OCI-LY1 (cell line): ENCODE results near the gene TBC1D3I.
"Not testable (repeated sequence)": the region's sequence is repeated elsewhere in the genome, so short reads cannot be mapped to it uniquely, and the experiment has no call there.

Experiments
- H2AFZ ChIP-seq: fragments of 200-600 bp; sonication (generic), shearing (Covaris generic); 2 replicates; pipeline ENCODE4 v1.6.0; 2014; ENCODE audit warnings: antibody characterized with exemption, mild to moderate bottlenecking, low read length
- H3F3A ChIP-seq: fragments of 200-600 bp; sonication (generic), shearing (Covaris generic); 2 replicates; pipeline ENCODE4 v1.6.0; 2014; ENCODE audit warnings: mild to moderate bottlenecking, antibody characterized with exemption, low read length, moderate library complexity; ENCODE audit not compliant: insufficient read depth
- H3K27ac ChIP-seq: fragments of 200-600 bp; sonication (generic); 2 replicates; pipeline ENCODE4 v1.5.1; 2014; ENCODE audit warnings: low read length, mixed run types, mild to moderate bottlenecking, low read depth; ENCODE audit not compliant: poor library complexity, severe bottlenecking
- H3K27me3 ChIP-seq: fragments of 200-600 bp; sonication (generic); 2 replicates; pipeline ENCODE4 v1.6.0; 2014; ENCODE audit warnings: antibody characterized with exemption, mild to moderate bottlenecking, low read length, moderate library complexity; ENCODE audit not compliant: insufficient read depth
- H3K36me3 ChIP-seq: fragments of 200-600 bp; sonication (generic); 2 replicates; pipeline ENCODE4 v1.6.1; 2014; ENCODE audit warnings: mild to moderate bottlenecking, antibody characterized with exemption, low read length, moderate library complexity, mixed read lengths; ENCODE audit not compliant: insufficient read depth
- H3K4me1 ChIP-seq: fragments of 200-600 bp; sonication (generic); 2 replicates; pipeline ENCODE4 v1.5.1; 2014; ENCODE audit warnings: mild to moderate bottlenecking, low read length, moderate library complexity; ENCODE audit not compliant: insufficient read depth, severe bottlenecking
- H3K4me2 ChIP-seq: fragments of 200-600 bp; sonication (generic), shearing (Covaris generic); 2 replicates; pipeline ENCODE4 v1.6.1; 2014; ENCODE audit warnings: low read length
- H3K4me3 ChIP-seq: fragments of 200-600 bp; sonication (generic); 2 replicates; pipeline ENCODE4 v1.5.1; 2014; ENCODE audit warnings: low read length, low read depth, mild to moderate bottlenecking, mixed read lengths; ENCODE audit not compliant: poor library complexity, severe bottlenecking
- H3K79me2 ChIP-seq: fragments of 200-600 bp; shearing (Covaris generic); 2 replicates; pipeline ENCODE4 v1.6.1; 2016; ENCODE audit warnings: mixed run types, low read length, mixed read lengths; ENCODE audit not compliant: insufficient read depth
- H3K9ac ChIP-seq: fragments of 200-600 bp; sonication (generic), shearing (Covaris generic); 2 replicates; pipeline ENCODE4 v1.6.1; 2014; ENCODE audit warnings: mild to moderate bottlenecking, low read length, mixed read lengths
- H3K9me2 ChIP-seq: fragments of 200-600 bp; sonication (generic), shearing (Covaris generic); 2 replicates; pipeline ENCODE4 v1.6.1; 2014; ENCODE audit warnings: low read depth, mild to moderate bottlenecking, low read length, mixed read lengths
- H3K9me3 ChIP-seq: fragments of 200-600 bp; shearing (Covaris generic); 2 replicates; pipeline ENCODE4 v1.6.1; 2014; ENCODE audit warnings: low read length, mixed read lengths
- H4K20me1 ChIP-seq: fragments of 200-600 bp; sonication (generic), shearing (Covaris generic); 2 replicates; pipeline ENCODE4 v1.6.0; 2016; ENCODE audit warnings: mild to moderate bottlenecking, low read length; ENCODE audit not compliant: insufficient read depth
- EZH2 ChIP-seq: fragments of 200-600 bp; sonication (generic), shearing (Covaris generic); IDR thresholded peaks from 2 replicates; pipeline ENCODE4 v1.8.0; 2017; ENCODE audit warnings: borderline replicate concordance, mixed run types, mild to moderate bottlenecking, antibody characterized with exemption, low read length, moderate library complexity, mixed read lengths
- TF ChIP-seq, protein P1 (sequence below): fragments of 200-600 bp; sonication (generic), shearing (Covaris generic); IDR thresholded peaks from 2 replicates; pipeline ENCODE4 v1.5.1; 2017; ENCODE audit warnings: mild to moderate bottlenecking, antibody characterized with exemption, low read length, moderate library complexity, mixed read lengths

TBC1D3I gene

DNA sequence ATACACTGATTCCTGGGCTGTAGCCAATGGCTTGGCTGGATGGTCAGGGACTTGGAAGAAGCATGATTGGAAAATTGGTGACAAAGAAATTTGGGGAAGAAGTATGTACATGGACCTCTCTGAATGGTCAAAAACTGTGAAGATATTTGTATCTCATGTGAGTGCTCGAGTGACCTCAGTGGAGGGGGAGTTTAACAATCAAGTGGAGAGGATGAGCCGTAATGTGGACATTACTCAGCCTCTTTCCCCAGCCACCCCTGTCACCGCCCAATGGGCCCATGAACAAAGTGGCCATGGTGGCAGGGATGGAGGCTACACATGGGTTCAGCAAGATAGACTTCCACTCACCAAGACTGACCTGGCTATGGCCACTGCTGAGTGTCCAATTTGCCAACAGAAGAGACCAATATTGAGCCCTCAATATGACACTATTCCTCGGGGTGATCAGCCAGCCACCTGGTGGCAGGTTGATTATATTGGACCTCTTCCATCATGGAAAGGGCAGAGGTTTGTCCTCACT lies 42.7 kb downstream of the TBC1D3I start:
- not testable (repeated sequence) for H4K20me1 ChIP-seq, H3K4me1 ChIP-seq, H3K79me2 ChIP-seq, H3K9me3 ChIP-seq, H3F3A ChIP-seq, H3K27me3 ChIP-seq, H2AFZ ChIP-seq, H3K4me3 ChIP-seq, H3K27ac ChIP-seq, H3K9ac ChIP-seq, H3K36me3 ChIP-seq, H3K4me2 ChIP-seq, H3K9me2 ChIP-seq

GRCh38 chr17:36220737-36221580 lies 43.4 kb downstream of the TBC1D3I start:
- not testable (repeated sequence) for H3K36me3 ChIP-seq, H3K4me3 ChIP-seq, H3K79me2 ChIP-seq, H3K4me2 ChIP-seq, H3K27ac ChIP-seq, H3K27me3 ChIP-seq, H4K20me1 ChIP-seq, H3K4me1 ChIP-seq, H2AFZ ChIP-seq, H3F3A ChIP-seq, H3K9ac ChIP-seq, H3K9me3 ChIP-seq, H3K9me2 ChIP-seq

DNA sequence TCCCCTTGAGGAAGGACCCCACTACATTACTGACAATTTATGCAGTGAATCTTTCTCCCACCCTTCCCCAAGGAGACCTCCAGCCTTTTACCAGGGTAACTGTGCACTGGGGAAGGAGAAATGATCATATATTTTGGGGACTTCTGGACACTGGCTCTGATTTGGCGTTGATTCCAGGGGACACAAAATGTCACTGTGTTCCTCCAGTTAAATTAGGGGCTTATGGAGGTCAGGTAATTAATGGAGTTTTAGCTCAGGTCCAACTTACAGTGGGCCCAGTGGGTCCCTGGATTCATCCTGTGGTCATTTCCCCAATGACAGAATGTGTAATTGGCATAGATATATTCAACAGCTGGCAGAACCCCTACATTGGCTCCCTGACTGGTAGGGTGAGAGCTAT lies 44.8 kb downstream of the TBC1D3I start:
- not testable (repeated sequence) for H2AFZ ChIP-seq, H3K27ac ChIP-seq, H3K9me2 ChIP-seq, H3K4me1 ChIP-seq, H3K27me3 ChIP-seq, H3K4me2 ChIP-seq, H3K79me2 ChIP-seq, H3K9me3 ChIP-seq, H3F3A ChIP-seq, H3K9ac ChIP-seq, H3K4me3 ChIP-seq, H3K36me3 ChIP-seq, H4K20me1 ChIP-seq

GRCh38 chr17:36215406-36216308 lies 48.7 kb downstream of the TBC1D3I start:
- H3K27me3 ChIP-seq, H4K20me1 ChIP-seq: not testable (repeated sequence)

DNA sequence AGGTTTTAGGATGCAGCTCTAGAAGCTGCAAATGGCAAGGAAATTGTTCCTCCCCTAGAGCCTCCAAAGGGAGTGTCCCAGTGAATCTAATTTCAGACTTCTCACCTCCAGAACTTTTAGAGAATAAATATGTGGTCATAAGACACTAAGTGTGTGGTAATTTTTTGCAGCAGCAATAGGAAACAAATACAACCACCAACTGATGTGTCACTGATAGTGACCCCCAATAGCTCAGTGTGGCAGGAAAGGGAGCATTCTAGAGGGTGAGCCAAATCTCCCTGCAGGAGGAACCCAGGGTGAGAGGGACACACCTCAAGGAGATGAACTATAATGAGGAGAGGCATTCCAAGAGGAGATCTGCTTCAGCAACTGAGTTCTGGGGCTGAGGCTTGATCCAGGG lies 49.5 kb downstream of the TBC1D3I start:
- Histone ChIP-seq H3K27ac (no peak overlapping the region), H3K4me2 (no peak overlapping the region), H3K4me1 (peaks cover 17% of the 10 kb centered on the region), H3K27me3 (no peaks in the 10 kb centered on the region), H3K9me2 (no peaks in the 10 kb centered on the region), H3K79me2 (no peaks in the 10 kb centered on the region), H2AFZ (no peak overlapping the region), H4K20me1 (no peaks in the 10 kb centered on the region), H3K4me3 (no peak overlapping the region), H3K36me3 (no peaks in the 10 kb centered on the region), H3K9me3 (no peaks in the 10 kb centered on the region), H3F3A (no peaks in the 10 kb centered on the region), H3K9ac (no peak overlapping the region)
- TF ChIP-seq, protein P1, sequence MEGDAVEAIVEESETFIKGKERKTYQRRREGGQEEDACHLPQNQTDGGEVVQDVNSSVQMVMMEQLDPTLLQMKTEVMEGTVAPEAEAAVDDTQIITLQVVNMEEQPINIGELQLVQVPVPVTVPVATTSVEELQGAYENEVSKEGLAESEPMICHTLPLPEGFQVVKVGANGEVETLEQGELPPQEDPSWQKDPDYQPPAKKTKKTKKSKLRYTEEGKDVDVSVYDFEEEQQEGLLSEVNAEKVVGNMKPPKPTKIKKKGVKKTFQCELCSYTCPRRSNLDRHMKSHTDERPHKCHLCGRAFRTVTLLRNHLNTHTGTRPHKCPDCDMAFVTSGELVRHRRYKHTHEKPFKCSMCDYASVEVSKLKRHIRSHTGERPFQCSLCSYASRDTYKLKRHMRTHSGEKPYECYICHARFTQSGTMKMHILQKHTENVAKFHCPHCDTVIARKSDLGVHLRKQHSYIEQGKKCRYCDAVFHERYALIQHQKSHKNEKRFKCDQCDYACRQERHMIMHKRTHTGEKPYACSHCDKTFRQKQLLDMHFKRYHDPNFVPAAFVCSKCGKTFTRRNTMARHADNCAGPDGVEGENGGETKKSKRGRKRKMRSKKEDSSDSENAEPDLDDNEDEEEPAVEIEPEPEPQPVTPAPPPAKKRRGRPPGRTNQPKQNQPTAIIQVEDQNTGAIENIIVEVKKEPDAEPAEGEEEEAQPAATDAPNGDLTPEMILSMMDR, result no peak
- no peak for TF ChIP-seq EZH2

More at GRCh38 chr17:36215406-36216308, 48.7 kb downstream of the TBC1D3I start:
- H3K27ac ChIP-seq, H3K9me2 ChIP-seq, H3K9me3 ChIP-seq, H3K9ac ChIP-seq, H3K4me2 ChIP-seq, H3F3A ChIP-seq, H3K4me3 ChIP-seq, H3K36me3 ChIP-seq, H3K79me2 ChIP-seq, H2AFZ ChIP-seq: not testable (repeated sequence)
- peaks cover 10% of the 10 kb centered on the region for H3K4me1 ChIP-seq
